ENCODE measurements around the gene TTC23L.

DNA sequence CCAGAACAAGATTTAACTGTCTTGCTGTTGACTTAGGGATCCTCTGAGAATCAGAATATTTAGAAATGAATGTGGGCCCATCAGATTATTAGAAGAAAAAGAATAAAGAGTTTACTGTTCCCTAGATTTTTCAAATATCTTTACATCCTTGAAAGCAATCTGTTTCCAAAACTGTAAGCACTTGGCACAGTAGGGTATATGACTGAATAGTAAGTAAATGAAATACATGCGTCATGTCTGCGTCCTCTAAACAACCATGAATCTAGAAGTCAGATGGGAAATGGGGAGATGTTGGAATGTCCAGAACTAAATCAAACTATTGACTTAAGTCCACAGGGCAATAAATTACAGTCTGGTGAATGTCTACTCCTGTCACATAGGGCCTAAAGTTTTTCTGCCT is 26.1 kb downstream of the TTC23L start:
- TF ChIP-seq EZH2phosphoT487 (IDR thresholded peaks at IDR 0.05; ENCODE audit: low read depth, severe bottlenecking, unreplicated experiment): no peak
- TF ChIP-seq, protein P1, sequence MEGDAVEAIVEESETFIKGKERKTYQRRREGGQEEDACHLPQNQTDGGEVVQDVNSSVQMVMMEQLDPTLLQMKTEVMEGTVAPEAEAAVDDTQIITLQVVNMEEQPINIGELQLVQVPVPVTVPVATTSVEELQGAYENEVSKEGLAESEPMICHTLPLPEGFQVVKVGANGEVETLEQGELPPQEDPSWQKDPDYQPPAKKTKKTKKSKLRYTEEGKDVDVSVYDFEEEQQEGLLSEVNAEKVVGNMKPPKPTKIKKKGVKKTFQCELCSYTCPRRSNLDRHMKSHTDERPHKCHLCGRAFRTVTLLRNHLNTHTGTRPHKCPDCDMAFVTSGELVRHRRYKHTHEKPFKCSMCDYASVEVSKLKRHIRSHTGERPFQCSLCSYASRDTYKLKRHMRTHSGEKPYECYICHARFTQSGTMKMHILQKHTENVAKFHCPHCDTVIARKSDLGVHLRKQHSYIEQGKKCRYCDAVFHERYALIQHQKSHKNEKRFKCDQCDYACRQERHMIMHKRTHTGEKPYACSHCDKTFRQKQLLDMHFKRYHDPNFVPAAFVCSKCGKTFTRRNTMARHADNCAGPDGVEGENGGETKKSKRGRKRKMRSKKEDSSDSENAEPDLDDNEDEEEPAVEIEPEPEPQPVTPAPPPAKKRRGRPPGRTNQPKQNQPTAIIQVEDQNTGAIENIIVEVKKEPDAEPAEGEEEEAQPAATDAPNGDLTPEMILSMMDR (IDR thresholded peaks at IDR 0.05; ENCODE audit: poor library complexity): no peak
- TF ChIP-seq EZH2 (IDR thresholded peaks at IDR 0.05; ENCODE audit: borderline replicate concordance): no peak
